ENCODE data around the gene CNN3.

DNA sequence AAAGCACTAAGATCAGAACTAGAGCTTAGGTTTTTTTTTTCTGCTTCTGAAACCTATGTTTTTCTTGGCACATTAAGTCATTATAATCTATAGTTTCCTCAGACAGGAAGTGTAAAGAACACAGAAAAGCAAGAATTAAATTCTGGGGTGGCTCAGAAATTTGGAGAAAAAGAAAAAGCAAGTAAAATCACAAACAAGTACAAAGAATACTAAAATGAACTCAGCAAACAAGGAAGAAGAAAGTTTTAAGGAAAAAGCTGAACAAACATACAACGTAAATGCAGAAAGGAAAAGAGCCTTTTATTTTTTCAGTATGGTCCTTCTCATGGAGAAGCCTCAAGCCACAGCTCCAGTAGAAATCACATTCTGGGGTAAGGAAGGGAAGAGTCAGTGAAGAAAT lies 8.6 kb upstream of the CNN3 start:
- TF ChIP-seq, protein P1, sequence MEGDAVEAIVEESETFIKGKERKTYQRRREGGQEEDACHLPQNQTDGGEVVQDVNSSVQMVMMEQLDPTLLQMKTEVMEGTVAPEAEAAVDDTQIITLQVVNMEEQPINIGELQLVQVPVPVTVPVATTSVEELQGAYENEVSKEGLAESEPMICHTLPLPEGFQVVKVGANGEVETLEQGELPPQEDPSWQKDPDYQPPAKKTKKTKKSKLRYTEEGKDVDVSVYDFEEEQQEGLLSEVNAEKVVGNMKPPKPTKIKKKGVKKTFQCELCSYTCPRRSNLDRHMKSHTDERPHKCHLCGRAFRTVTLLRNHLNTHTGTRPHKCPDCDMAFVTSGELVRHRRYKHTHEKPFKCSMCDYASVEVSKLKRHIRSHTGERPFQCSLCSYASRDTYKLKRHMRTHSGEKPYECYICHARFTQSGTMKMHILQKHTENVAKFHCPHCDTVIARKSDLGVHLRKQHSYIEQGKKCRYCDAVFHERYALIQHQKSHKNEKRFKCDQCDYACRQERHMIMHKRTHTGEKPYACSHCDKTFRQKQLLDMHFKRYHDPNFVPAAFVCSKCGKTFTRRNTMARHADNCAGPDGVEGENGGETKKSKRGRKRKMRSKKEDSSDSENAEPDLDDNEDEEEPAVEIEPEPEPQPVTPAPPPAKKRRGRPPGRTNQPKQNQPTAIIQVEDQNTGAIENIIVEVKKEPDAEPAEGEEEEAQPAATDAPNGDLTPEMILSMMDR (IDR thresholded peaks at IDR 0.05), result no peak
- TF ChIP-seq POLR2A (IDR thresholded peaks at IDR 0.05), result no peak
